ENCODE data around the gene LPCAT2. TPM values are rescaled to one million over a fixed set of nuclear protein-coding genes. Genes with fewer than 3 reads are reported as not detected.

The LPCAT2 gene
- total RNA-seq, 1 experiment from 2014 or later: 25.2 TPM

DNA sequence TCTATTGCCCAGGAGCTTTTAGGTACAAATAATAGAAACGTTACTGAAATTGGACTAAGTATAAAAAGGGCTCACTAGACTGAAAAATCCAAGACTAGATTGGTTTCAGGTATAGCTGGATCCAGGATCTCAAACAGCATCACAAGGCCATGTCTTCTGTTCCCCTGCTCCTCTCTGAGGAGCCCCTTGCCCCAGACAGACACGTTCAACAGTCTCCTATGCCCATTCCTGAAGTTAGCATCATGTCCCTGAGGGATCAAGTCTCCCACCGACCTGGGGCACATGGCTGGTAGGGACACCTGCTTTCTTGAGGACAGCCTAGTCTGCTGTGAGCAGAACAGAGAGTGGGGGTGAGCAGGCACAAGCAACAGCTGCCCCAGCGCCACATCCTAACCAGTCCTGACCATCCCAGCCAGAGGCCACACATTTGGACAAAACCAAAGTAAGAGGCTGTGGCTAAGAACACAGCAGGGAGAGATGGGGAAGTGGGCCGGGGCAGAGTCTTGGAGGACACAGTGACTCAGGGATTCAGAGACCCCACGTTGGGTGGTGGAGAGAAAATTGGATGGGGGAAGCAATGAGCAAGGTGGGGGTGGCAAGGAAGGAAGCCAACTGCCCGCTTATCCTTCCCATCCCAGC lies 40.4 kb upstream of the LPCAT2 start:
- peaks cover 6% of the 10 kb centered on the region for H3K4me1 Mint-ChIP-seq (ENCODE audit: low read depth, unreplicated experiment)
- H3K9me3 Mint-ChIP-seq (ENCODE audit: unreplicated experiment): no peaks in the 10 kb centered on the region
- intact Hi-C loops (cut with micrococcal nuclease; ENCODE audit: unreplicated experiment): no loop called here
- Histone ChIP-seq H3K36me3 (ENCODE audit: control insufficient read depth, insufficient read depth, low read length) (no peaks in the 10 kb centered on the region), H3K4me3 (ENCODE audit: low read depth, low read length) (no peak overlapping the region), H3K9me3 (no peaks in the 10 kb centered on the region), H3K4me1 (peaks cover 4% of the 10 kb centered on the region; the same call in 1 of the 2 replicates), H3K27me3 (replicated peaks; ENCODE audit: control insufficient read depth, insufficient read depth, low read length) (no peaks in the 10 kb centered on the region)
- DNase-seq: no peak
- CTCF ChIA-PET: no interaction called here
- TF ChIP-seq, protein P1, sequence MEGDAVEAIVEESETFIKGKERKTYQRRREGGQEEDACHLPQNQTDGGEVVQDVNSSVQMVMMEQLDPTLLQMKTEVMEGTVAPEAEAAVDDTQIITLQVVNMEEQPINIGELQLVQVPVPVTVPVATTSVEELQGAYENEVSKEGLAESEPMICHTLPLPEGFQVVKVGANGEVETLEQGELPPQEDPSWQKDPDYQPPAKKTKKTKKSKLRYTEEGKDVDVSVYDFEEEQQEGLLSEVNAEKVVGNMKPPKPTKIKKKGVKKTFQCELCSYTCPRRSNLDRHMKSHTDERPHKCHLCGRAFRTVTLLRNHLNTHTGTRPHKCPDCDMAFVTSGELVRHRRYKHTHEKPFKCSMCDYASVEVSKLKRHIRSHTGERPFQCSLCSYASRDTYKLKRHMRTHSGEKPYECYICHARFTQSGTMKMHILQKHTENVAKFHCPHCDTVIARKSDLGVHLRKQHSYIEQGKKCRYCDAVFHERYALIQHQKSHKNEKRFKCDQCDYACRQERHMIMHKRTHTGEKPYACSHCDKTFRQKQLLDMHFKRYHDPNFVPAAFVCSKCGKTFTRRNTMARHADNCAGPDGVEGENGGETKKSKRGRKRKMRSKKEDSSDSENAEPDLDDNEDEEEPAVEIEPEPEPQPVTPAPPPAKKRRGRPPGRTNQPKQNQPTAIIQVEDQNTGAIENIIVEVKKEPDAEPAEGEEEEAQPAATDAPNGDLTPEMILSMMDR (IDR thresholded peaks at IDR 0.05; ENCODE audit: insufficient read depth in 1 of 2, low read depth in 1 of 2, low read length in 1 of 2, severe bottlenecking in 1 of 2, unreplicated experiment in 1 of 2): no peak
- H3K27ac Mint-ChIP-seq (ENCODE audit: unreplicated experiment): no peak overlapping the region
- H3K4me3 Mint-ChIP-seq (ENCODE audit: unreplicated experiment): no peak overlapping the region
- H3K36me3 Mint-ChIP-seq (ENCODE audit: insufficient read depth, unreplicated experiment): no peaks in the 10 kb centered on the region
- POLR2A ChIA-PET: no interaction called here
- H3K27me3 Mint-ChIP-seq (ENCODE audit: insufficient read depth, unreplicated experiment): peaks cover 3% of the 10 kb centered on the region
- BruUV-seq (replicated peaks): no TSS peak

DNA sequence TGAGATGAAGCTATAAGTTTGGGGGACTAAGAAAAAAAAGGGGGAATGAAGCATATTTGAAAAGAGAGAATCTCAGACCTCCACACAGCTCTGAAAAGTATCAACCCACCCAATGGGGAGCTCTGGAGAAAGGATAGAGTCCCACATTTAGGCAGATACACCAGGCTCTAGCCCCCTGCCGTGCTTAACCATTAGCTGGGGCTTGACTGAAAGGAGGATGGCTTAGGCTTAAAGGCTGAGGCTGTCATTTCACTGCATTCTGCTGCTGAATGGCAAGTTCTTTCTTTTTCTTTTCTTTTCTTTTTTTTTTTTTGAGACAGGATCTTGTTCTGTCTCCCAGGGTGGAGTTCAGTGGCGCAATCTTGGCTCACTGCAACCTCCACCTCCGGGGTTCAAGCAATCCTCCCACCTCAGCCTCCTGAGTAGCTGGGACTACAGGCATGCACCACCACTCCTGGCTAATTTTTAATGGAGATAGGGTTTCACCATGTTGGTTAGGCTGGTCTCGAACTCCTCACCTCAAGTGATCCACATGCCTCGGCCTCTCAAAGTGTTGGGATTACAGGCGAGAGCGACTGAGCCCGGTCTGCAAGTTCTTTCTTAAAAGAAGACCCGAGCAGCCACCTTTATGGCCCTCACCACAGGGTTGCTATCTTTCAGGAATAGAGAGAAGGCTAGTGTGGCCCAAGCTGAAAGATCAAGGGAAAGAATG lies 38.9 kb upstream of the LPCAT2 start:
- Mint-ChIP-seq H3K9me3 (ENCODE audit: unreplicated experiment) (no peaks in the 10 kb centered on the region), H3K27me3 (ENCODE audit: insufficient read depth, unreplicated experiment) (peaks cover 3% of the 10 kb centered on the region), H3K4me3 (ENCODE audit: unreplicated experiment) (no peak overlapping the region), H3K36me3 (ENCODE audit: insufficient read depth, unreplicated experiment) (no peaks in the 10 kb centered on the region), H3K4me1 (ENCODE audit: low read depth, unreplicated experiment) (no peaks in the 10 kb centered on the region), H3K27ac (ENCODE audit: unreplicated experiment) (no peak overlapping the region)
- H3K4me3 ChIP-seq (ENCODE audit: low read depth, low read length): no peak overlapping the region
- H3K36me3 ChIP-seq (ENCODE audit: control insufficient read depth, insufficient read depth, low read length): no peaks in the 10 kb centered on the region
- no TSS peak for BruUV-seq (replicated peaks)
- TF ChIP-seq, protein P1 (IDR thresholded peaks at IDR 0.05; ENCODE audit: insufficient read depth in 1 of 2, low read depth in 1 of 2, low read length in 1 of 2, severe bottlenecking in 1 of 2, unreplicated experiment in 1 of 2): no peak
- intact Hi-C loops (cut with micrococcal nuclease; ENCODE audit: unreplicated experiment): no loop called here
- CTCF ChIA-PET: no interaction called here
- POLR2A ChIA-PET: no interaction called here
- no peak for DNase-seq
- peaks cover 4% of the 10 kb centered on the region; the same call in 1 of the 2 replicates for H3K4me1 ChIP-seq
- H3K27me3 ChIP-seq (replicated peaks; ENCODE audit: control insufficient read depth, insufficient read depth, low read length): no peaks in the 10 kb centered on the region
- H3K9me3 ChIP-seq: no peaks in the 10 kb centered on the region

DNA sequence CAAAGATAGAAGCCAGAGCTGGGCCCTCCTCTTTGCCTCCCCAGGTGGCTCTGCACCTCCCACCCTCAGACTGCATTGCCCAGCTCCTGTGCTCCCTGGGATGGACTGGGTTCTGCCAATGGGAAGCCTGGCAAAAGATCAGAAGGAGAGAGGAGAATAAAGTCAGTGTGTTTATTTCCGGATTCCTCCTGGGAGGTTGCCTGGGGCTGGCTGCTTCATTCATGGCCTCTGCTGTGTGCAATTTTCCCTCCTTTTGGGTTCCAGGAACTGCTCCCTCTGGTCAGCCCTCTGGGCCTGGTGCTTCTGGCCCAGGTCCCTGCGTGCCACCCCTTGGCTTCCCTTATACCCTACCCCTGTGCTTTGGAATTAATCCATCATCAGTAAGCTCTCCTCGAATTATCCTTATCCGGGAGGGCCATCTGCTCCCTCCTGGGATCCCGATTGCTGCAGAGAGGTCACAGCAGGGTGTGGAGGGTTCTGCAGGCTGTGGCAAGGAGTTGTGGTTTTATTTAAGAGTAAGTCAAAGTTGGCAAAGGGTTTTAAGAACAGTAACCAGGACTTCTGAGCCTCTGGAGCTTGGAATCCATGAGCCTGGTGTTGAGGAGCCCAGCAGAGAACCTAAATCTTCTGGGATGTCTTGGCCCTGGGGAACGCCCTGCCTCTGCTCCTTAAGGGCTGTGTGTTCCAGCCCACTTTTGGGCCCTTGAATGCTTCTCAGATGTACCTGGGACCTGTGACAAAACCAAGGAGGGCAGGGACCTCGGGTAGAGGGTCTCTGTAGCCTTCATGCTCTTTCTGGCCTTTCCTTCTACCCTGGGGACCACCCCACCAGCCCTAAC lies 38.1 kb upstream of the LPCAT2 start:
- Histone ChIP-seq H3K9me3 (no peaks in the 10 kb centered on the region), H3K36me3 (ENCODE audit: control insufficient read depth, insufficient read depth, low read length) (no peaks in the 10 kb centered on the region), H3K27me3 (replicated peaks; ENCODE audit: control insufficient read depth, insufficient read depth, low read length) (no peaks in the 10 kb centered on the region), H3K4me1 (no peaks in the 10 kb centered on the region), H3K4me3 (ENCODE audit: low read depth, low read length) (no peak overlapping the region)
- intact Hi-C loops (cut with micrococcal nuclease; ENCODE audit: unreplicated experiment): no loop called here
- no TSS peak for BruUV-seq (replicated peaks)
- no peaks in the 10 kb centered on the region for H3K4me1 Mint-ChIP-seq (ENCODE audit: low read depth, unreplicated experiment)
- H3K27me3 Mint-ChIP-seq (ENCODE audit: insufficient read depth, unreplicated experiment): peaks cover 3% of the 10 kb centered on the region
- no peak for DNase-seq
- H3K4me3 Mint-ChIP-seq (ENCODE audit: unreplicated experiment): no peak overlapping the region
- no peaks in the 10 kb centered on the region for H3K36me3 Mint-ChIP-seq (ENCODE audit: insufficient read depth, unreplicated experiment)
- TF ChIP-seq, protein P1 (IDR thresholded peaks at IDR 0.05; ENCODE audit: insufficient read depth in 1 of 2, low read depth in 1 of 2, low read length in 1 of 2, severe bottlenecking in 1 of 2, unreplicated experiment in 1 of 2): no peak
- CTCF ChIA-PET: no interaction called here
- no peaks in the 10 kb centered on the region for H3K9me3 Mint-ChIP-seq (ENCODE audit: unreplicated experiment)
- H3K27ac Mint-ChIP-seq (ENCODE audit: unreplicated experiment): no peak overlapping the region
- POLR2A ChIA-PET: no interaction called here
